Measurements from ENCODE around the gene IRF3.

IRF3 gene

GRCh38 chr19:49687566-49688316 is 22.1 kb upstream of the IRF3 start:
- DNase-seq = peak; percentile 51

- DNase-seq = no peak
These were observed 21.5 kb upstream of the IRF3 start for GRCh38 chr19:49687150-49687549.

GRCh38 chr19:49686503-49687088 is 20.9 kb upstream of the IRF3 start:
- DNase-seq = no peak

GRCh38 chr19:49685845-49686332 is 20.2 kb upstream of the IRF3 start:
- DNase-seq = no peak

- DNase-seq = no peak
These were observed 19.4 kb upstream of the IRF3 start for GRCh38 chr19:49684983-49685553.

- no peak for DNase-seq
These were observed 18.8 kb upstream of the IRF3 start for GRCh38 chr19:49684251-49684982.

- no peak for DNase-seq
These were observed 18.2 kb upstream of the IRF3 start for GRCh38 chr19:49683814-49684250.

GRCh38 chr19:49682274-49682673 is 16.6 kb upstream of the IRF3 start:
- DNase-seq = no peak

- DNase-seq = no peak
These were observed 16.2 kb upstream of the IRF3 start for GRCh38 chr19:49681830-49682229.

- DNase-seq = peak; percentile 85
These were observed 15.0 kb upstream of the IRF3 start for GRCh38 chr19:49680421-49681351.

- DNase-seq = no peak
These were observed 14.2 kb upstream of the IRF3 start for GRCh38 chr19:49679771-49680413.

- no peak for DNase-seq
These were observed 13.5 kb upstream of the IRF3 start for GRCh38 chr19:49678985-49679770.

- peak; percentile 73 for DNase-seq
These were observed 12.4 kb upstream of the IRF3 start for GRCh38 chr19:49677901-49678674.

GRCh38 chr19:49677231-49677900 is 11.7 kb upstream of the IRF3 start, which contains the start of gene PRMT1:
Gene PRMT1, plus strand, starts transcription at chr19:49677271. Its CDS starts 10 bp downstream, at chr19:49677281.
- no peak for DNase-seq

GRCh38 chr19:49676784-49677230 is 11.2 kb upstream of the IRF3 start:
- peak; percentile 100 for DNase-seq

GRCh38 chr19:49676136-49676783 is 10.6 kb upstream of the IRF3 start:
- peak; percentile 96 for DNase-seq

- DNase-seq = peak; percentile 74
These were observed 6.7 kb upstream of the IRF3 start for GRCh38 chr19:49672131-49672919.

- peak; percentile 57 for DNase-seq
These were observed 3.9 kb upstream of the IRF3 start for GRCh38 chr19:49669516-49669915.

Data from inflammatory macrophage treated with lipopolysaccharide for 4 hours (primary cell).